DMS79 (cell line): Measurements from ENCODE around the gene SMARCA5.

Source experiments
- DNase-seq: peaks from one replicate; lab custom pipeline; 2025; lab: John Stamatoyannopoulos, UW

SMARCA5 gene

DNA sequence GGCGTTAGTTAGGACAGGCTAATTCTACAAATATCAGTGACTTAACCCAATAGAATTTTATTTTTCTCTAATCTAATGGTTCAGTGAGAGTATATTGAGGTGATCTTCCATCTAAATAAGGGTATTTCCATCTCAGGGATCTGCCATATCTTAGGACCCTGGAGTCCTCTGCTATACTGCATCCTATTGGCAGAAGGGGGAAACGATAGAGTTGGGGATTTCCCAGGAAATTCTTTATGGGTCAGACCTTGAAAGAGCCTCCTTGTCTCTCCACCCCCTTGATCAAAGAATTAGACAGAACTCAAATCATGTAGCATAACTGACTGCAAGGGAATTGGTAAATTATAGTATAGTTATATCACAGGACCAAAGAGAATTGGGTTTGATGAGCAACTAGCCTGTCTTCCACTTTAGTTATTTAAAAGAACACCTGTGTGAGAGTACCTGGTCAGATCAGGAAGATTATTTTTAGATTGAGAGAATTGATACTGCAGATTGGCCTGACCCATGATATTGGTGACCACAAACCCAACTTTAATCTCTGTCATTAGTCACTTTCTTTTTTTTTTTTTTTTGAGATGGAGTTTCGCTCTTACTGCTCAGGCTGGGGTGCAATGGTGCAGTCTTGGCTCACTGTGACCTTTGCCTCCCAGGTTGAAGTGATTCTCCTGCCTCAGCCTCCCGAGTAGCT is 25.6 kb downstream of the SMARCA5 start:
- DNase-seq = no peak

DNA sequence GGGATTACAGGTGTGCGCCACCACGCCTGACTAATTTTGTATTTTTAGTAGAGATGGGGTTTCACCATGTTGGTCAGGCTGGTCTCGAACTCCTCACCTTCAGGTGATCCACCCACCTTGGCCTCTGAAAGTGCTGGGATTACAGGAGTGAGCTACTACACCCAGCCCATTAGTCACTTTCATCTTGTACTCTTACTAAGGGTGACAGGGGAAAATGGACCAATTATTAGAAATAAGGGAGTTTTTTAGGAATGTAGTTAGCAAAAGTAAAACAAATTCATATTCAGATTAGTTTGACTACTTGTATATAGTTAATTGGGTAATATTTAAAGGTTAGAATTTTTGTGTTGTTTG is 26.1 kb downstream of the SMARCA5 start:
- no peak for DNase-seq

- no peak for DNase-seq
Observed at GRCh38 chr4:143549928-143550327, 36.4 kb downstream of the SMARCA5 start.

DNA sequence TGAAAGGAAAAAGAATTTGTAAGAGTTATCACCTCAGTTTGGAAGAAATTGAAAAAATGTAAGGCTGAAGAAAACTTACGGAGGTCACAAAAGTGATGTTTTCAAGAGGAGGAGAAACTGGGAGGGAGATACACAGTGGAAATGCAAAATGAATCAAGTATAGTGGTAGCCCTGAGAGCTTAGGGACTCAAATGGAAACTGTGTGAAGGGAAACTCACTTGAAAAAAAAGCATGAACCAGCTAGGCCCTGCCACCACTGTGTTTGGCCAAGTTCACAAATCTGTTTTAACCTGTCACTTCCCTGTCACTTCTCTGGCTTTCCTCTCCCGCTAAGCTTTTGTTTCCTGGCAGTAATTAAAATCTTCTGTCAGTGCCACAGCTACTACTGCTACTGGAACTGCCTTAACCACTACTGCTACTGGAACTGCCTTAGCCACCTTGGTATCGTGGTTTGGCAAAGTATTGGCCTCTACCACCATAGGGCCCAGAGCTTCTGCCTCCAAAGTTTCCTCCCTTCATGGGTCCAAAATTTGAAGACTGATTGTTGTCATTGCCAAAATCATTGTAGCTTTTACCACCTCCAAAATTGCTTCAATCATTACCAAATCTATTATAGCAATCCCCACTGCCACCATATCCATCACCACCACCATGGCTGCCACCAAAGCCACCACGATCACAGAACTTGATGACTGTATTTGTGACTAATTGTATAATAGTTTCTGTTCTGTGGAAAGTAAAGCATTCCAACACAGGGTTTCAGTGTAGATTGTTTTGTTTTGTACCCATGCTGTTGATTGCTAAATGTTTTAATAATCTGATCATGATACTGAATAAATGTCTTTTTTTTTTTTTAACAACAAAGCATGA is 41.5 kb downstream of the SMARCA5 start:
- DNase-seq = no peak

GRCh38 chr4:143555676-143556075 is 42.2 kb downstream of the SMARCA5 start:
- DNase-seq = no peak

GRCh38 chr4:143558286-143558685 is 44.8 kb downstream of the SMARCA5 start:
- no peak for DNase-seq

DNA sequence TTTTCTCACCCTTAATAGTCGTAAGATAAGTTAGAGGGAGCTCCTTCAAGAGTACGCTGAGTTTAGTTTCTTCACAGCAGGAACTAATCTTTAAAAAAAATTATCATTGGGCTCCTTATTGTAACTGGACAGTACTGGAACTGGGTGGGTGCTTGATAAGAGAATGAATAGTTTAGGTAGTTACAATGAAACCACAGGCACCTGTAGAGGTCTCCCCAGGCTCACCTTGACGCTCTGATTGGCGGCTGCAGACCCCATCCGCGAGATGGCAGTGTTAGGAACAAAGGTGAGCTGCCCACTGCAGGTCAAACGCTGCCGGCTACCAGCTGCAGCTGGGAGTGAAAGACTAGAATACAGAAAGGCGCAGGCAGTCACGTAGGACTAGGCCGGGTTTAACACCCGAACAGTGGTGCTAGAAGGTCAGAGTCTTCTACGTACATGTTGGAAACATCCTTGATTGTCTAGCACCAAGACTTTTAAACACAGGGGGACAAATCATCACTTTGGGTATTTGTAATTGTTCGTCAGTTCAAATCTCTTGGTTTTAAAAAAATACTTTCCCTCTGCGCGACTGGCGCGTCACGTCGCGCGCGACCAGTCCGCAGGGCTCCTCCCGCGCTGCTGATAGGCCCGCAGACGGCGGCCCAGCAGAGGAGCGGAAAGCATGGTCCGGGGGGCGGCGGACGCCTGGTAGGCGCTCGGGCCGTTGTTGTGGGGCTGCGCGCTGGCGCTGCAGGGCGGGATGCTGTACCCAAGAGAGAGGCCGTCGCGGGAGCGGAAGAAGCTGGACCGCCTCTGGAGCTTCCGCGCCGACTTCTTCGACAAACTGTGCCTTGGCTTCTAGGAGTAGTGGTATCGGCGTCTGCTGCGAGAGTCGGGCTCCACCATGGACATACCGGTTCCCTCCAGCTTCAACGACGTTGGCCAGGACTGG is 45.6 kb downstream of the SMARCA5 start:
- peak; percentile 48 for DNase-seq

DNA sequence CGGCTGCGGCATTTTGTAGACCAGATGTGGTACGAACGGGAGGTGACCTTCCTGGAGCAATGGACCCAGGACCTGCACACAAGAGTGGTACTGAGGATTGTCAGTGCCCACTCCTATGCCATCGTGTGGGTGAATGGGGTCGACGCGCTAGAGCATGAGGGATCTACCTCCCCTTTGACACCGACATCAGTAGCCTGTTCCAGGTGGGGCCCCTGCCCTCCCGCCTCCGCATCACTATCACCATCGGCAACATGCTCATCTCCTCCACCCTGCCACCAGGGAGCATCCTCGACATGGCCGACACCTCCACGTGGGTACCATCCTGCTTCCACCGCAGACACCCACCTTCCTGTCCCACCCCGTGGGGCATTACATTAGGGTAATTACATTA is 46.2 kb downstream of the SMARCA5 start:
- no peak for DNase-seq

DNA sequence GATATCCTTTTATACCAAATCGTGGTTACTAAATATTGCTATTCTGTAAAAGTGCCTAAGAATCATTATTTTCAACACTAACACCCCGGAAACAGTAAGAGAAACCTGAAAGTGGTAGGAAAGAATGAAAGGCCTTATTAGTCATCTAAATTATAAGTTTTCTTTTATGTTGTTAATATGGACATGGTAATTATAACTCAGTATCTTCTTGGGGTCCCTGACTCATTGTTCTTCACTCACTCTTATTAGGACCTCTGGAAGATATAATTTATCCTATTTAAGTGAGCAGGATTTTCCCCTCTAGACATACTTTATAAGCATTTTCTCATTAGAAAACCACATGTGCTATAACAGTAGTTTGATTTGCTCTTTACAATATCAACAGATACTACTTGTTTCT is 51.0 kb downstream of the SMARCA5 start:
- DNase-seq = no peak

- no peak for DNase-seq
Observed at GRCh38 chr4:143575331-143575730, 61.8 kb downstream of the SMARCA5 start.

GRCh38 chr4:143581331-143581946 is 67.9 kb downstream of the SMARCA5 start:
- DNase-seq = no peak

GRCh38 chr4:143585548-143585947 is 72.0 kb downstream of the SMARCA5 start:
- DNase-seq = no peak

- no peak for DNase-seq
Observed at GRCh38 chr4:143586080-143586479, 72.6 kb downstream of the SMARCA5 start.

GRCh38 chr4:143587703-143588102 is 74.2 kb downstream of the SMARCA5 start:
- no peak for DNase-seq

- no peak for DNase-seq
Observed at GRCh38 chr4:143597276-143597675, 83.8 kb downstream of the SMARCA5 start.

GRCh38 chr4:143598816-143599215 is 85.3 kb downstream of the SMARCA5 start:
- no peak for DNase-seq

GRCh38 chr4:143599827-143600226 is 86.3 kb downstream of the SMARCA5 start:
- DNase-seq = no peak

DNA sequence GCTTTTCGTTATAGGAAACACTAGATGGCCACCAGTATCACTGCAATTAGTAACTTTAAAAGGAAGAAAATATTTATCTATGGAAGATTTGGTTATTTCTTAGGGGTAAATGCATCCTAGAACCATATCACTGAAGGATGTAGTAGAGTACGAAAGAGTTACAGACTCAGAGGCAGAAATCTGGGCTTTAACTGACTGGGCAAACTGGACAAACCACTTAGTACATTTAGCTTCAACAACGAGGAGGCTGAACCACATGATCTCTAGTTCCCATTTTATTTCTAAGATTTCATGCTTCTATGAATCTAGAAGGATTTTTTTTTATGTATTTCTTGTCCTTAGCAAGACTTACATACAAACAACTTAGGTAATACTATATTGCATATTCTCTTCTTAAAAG is 93.0 kb downstream of the SMARCA5 start:
- DNase-seq = no peak
